HepG2 (cell line): Measurements from ENCODE around the gene HSDL1. TPM values are rescaled to one million over a fixed set of nuclear protein-coding genes. Genes with fewer than 3 reads are reported as not detected.
A peak's percentile ranks its signal among the peaks of the same experiment; 100 is the strongest.

ENCODE experiments used
- DNMT1 ChIP-seq: sonication (generic); formaldehyde crosslinking; IDR thresholded peaks from 2 replicates; pipeline ENCODE4 v1.5.1; 2020; ENCODE audit warnings: mild to moderate bottlenecking, missing genetic modification reagents
- FOXA1 ChIP-seq, 2 experiments: fragments of 450-650 bp in 1 of 2; sonication (generic) in 1 of 2; formaldehyde crosslinking in 1 of 2; IDR thresholded peaks; 2 replicates each; pipeline versions ENCODE4 v1.4.0 to v1.6.1; 2016 to 2020; ENCODE audit warnings: missing genetic modification reagents in 1 of 2
- FOXK1 ChIP-seq: sonication (generic); formaldehyde crosslinking; IDR thresholded peaks from 2 replicates; pipeline ENCODE4 v1.4.0; 2020; ENCODE audit warnings: low read depth, missing genetic modification reagents, borderline replicate concordance
- HDAC2 ChIP-seq: sonication (generic); formaldehyde crosslinking; IDR thresholded peaks from 2 replicates; pipeline ENCODE4 v1.4.0; 2020; ENCODE audit warnings: missing genetic modification reagents
- ISX ChIP-seq: sonication (generic); formaldehyde crosslinking; conservative IDR thresholded peaks from 2 replicates; pipeline ENCODE4 v1.5.0; 2020; ENCODE audit warnings: missing genetic modification reagents
- KAT7 ChIP-seq: IDR thresholded peaks from 2 replicates; pipeline ENCODE4 v1.6.1; 2018; ENCODE audit warnings: borderline replicate concordance, missing compliant biosample characterization
- NFIB ChIP-seq: sonication (generic); formaldehyde crosslinking; IDR thresholded peaks from 2 replicates; pipeline ENCODE4 v1.9.0; 2021; ENCODE audit warnings: missing genetic modification reagents, mild to moderate bottlenecking, borderline replicate concordance
- POLR2AphosphoS5 ChIP-seq: IDR thresholded peaks from 2 replicates; pipeline ENCODE4 v1.6.1; 2012; ENCODE audit warnings: low read depth, low read length
- STAG1 ChIP-seq: sonication (generic); formaldehyde crosslinking; IDR thresholded peaks from 2 replicates; pipeline ENCODE4 v1.4.0; 2020; ENCODE audit warnings: missing genetic modification reagents
- TAF15 ChIP-seq: fragments of 200-400 bp; formaldehyde crosslinking; IDR thresholded peaks from one replicate; pipeline ENCODE4 v1.6.1; 2018; ENCODE audit warnings: mild to moderate bottlenecking, low read depth, low read length; ENCODE audit not compliant: poor library complexity, severe bottlenecking
- XRCC5 ChIP-seq: fragments of 200-400 bp; formaldehyde crosslinking; optimal IDR thresholded peaks from 2 replicates; pipeline ENCODE3; 2017; ENCODE audit warnings: mild to moderate bottlenecking, low read length
- ZNF234 ChIP-seq: sonication (generic); formaldehyde crosslinking; conservative IDR thresholded peaks from 2 replicates; pipeline ENCODE4 v1.5.1; 2020; ENCODE audit warnings: mild to moderate bottlenecking, missing genetic modification reagents
- ZNF451 ChIP-seq: sonication (generic); formaldehyde crosslinking; IDR thresholded peaks from 2 replicates; pipeline ENCODE4 v1.5.0; 2020; ENCODE audit warnings: mild to moderate bottlenecking, missing genetic modification reagents
- ZNF557 ChIP-seq: sonication (generic); formaldehyde crosslinking; IDR thresholded peaks from 2 replicates; pipeline ENCODE4 v1.4.0; 2020; ENCODE audit warnings: missing genetic modification reagents
- ZNF580 ChIP-seq: IDR thresholded peaks from 2 replicates; pipeline ENCODE4 v1.6.1; 2016; ENCODE audit warnings: low read depth, borderline replicate concordance
- ZNF660 ChIP-seq: sonication (generic); formaldehyde crosslinking; IDR thresholded peaks from 2 replicates; pipeline ENCODE4 v1.5.1; 2020; ENCODE audit warnings: mild to moderate bottlenecking, low read depth, missing genetic modification reagents, borderline replicate concordance
- ZNF703 ChIP-seq: sonication (generic); formaldehyde crosslinking; IDR thresholded peaks from 2 replicates; pipeline ENCODE4 v1.5.1; 2020; ENCODE audit warnings: missing genetic modification reagents, mild to moderate bottlenecking, moderate library complexity, borderline replicate concordance
- ZNF710 ChIP-seq: sonication (generic); formaldehyde crosslinking; IDR thresholded peaks from 2 replicates; pipeline ENCODE4 v1.5.0; 2020; ENCODE audit warnings: mild to moderate bottlenecking, missing genetic modification reagents, borderline replicate concordance
- ZNF737 ChIP-seq: sonication (generic); formaldehyde crosslinking; IDR thresholded peaks from 2 replicates; pipeline ENCODE4 v1.5.0; 2020; ENCODE audit warnings: missing genetic modification reagents, mild to moderate bottlenecking, borderline replicate concordance
- ZSCAN31 ChIP-seq: sonication (generic); formaldehyde crosslinking; IDR thresholded peaks from 2 replicates; pipeline ENCODE4 v1.5.0; 2020; ENCODE audit warnings: low read depth, mild to moderate bottlenecking, missing genetic modification reagents
- polyA plus RNA-seq, 8 experiments: library from polyadenylated mRNA; depleted of rRNA in 3 of 8; stranded (reverse) in 7 of 8; unstranded in 1 of 8; fragments of >200 nt; fragmentation: Illumina TruSeq in 4 of 8; extraction: Trizol in 4 of 8; gene quantifications; 2 replicates each; pipeline versions ENCODE4 v1.2.1 to v1.2.3, GENCODE V29; 2011 to 2016; ENCODE audit warnings: low read depth in 4 of 8, missing spikeins in 1 of 8, mixed read lengths in 1 of 8; ENCODE audit not compliant: insufficient read depth in 1 of 8
- total RNA-seq, 5 experiments: library from RNA; depleted of rRNA; stranded (reverse); fragments of >200 nt; fragmentation: Illumina TruSeq; extraction: Trizol; gene quantifications; 2 replicates each; pipeline ENCODE4 v1.2.3, GENCODE V29; 2016; ENCODE audit warnings: low read depth in 1 of 5
- TF ChIP-seq, protein P1 (sequence below): sonication (generic); formaldehyde crosslinking; IDR thresholded peaks from 2 replicates; pipeline ENCODE4 v1.4.0; 2020; ENCODE audit warnings: missing genetic modification reagents
- TF ChIP-seq, protein P2 (sequence below): sonication (generic); formaldehyde crosslinking; IDR thresholded peaks from 2 replicates; pipeline ENCODE4 v1.8.0; 2022; ENCODE audit warnings: mild to moderate bottlenecking, missing genetic modification reagents, borderline replicate concordance
- TF ChIP-seq, protein P3 (sequence below): sonication (generic); formaldehyde crosslinking; IDR thresholded peaks from 2 replicates; pipeline ENCODE4 v1.8.1; 2023; ENCODE audit warnings: missing genetic modification reagents, mild to moderate bottlenecking, borderline replicate concordance

The HSDL1 gene
- total and polyA plus RNA-seq, 2 of the 13 experiments (the other 11 are each of a cell fraction or from before 2014, with no cell fraction given): 49.2 to 49.7 TPM

- TF ChIP-seq, protein P1, sequence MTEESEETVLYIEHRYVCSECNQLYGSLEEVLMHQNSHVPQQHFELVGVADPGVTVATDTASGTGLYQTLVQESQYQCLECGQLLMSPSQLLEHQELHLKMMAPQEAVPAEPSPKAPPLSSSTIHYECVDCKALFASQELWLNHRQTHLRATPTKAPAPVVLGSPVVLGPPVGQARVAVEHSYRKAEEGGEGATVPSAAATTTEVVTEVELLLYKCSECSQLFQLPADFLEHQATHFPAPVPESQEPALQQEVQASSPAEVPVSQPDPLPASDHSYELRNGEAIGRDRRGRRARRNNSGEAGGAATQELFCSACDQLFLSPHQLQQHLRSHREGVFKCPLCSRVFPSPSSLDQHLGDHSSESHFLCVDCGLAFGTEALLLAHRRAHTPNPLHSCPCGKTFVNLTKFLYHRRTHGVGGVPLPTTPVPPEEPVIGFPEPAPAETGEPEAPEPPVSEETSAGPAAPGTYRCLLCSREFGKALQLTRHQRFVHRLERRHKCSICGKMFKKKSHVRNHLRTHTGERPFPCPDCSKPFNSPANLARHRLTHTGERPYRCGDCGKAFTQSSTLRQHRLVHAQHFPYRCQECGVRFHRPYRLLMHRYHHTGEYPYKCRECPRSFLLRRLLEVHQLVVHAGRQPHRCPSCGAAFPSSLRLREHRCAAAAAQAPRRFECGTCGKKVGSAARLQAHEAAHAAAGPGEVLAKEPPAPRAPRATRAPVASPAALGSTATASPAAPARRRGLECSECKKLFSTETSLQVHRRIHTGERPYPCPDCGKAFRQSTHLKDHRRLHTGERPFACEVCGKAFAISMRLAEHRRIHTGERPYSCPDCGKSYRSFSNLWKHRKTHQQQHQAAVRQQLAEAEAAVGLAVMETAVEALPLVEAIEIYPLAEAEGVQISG (CRISPR knock-in tag): no peak; the same call in 1 of the 2 replicates
- no peak for TF ChIP-seq ZNF660 (CRISPR knock-in tag)
- peak; percentile 72 for TF ChIP-seq FOXK1 (CRISPR knock-in tag)
- TF ChIP-seq ZSCAN31 (CRISPR knock-in tag): peak; percentile 23; the same call in 1 of the 2 replicates
- no peak for TF ChIP-seq DNMT1 (CRISPR knock-in tag)
- peak; percentile 71 for TF ChIP-seq POLR2AphosphoS5
- TF ChIP-seq FOXA1 (IDR thresholded peaks at IDR 0.05): no peak
- TF ChIP-seq FOXA1 (CRISPR knock-in tag; IDR thresholded peaks at IDR 0.05): peak; percentile 45
- 0 out of 2 replicates have a peak, but pooled peaks have one; percentile 24 for TF ChIP-seq HDAC2 (CRISPR knock-in tag)
- TF ChIP-seq TAF15: no peak
- TF ChIP-seq ZNF737 (CRISPR knock-in tag): no peak
- TF ChIP-seq XRCC5: peak; percentile 53
- no peak for TF ChIP-seq ISX (CRISPR knock-in tag)
- TF ChIP-seq STAG1: no peak
- TF ChIP-seq NFIB (CRISPR knock-in tag): no peak
- TF ChIP-seq, protein P2, sequence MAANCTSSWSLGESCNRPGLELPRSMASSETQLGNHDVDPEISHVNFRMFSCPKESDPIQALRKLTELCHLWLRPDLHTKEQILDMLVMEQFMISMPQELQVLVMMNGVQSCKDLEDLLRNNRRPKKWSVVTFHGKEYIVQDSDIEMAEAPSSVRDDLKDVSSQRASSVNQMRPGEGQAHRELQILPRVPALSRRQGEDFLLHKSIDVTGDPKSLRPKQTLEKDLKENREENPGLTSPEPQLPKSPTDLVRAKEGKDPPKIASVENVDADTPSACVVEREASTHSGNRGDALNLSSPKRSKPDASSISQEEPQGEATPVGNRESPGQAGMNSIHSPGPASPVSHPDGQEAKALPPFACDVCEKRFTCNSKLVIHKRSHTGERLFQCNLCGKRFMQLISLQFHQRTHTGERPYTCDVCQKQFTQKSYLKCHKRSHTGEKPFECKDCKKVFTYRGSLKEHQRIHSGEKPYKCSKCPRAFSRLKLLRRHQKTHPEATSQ (CRISPR knock-in tag): 0 out of 2 replicates have a peak, but pooled peaks have one; percentile 50
- TF ChIP-seq ZNF580 (CRISPR knock-in tag): no peak; the same call in 1 of the 2 replicates
- no peak for TF ChIP-seq ZNF557 (CRISPR knock-in tag)
- no peak for TF ChIP-seq ZNF703
- TF ChIP-seq ZNF710 (CRISPR knock-in tag): no peak
- TF ChIP-seq ZNF234 (CRISPR knock-in tag): no peak
- TF ChIP-seq, protein P3, sequence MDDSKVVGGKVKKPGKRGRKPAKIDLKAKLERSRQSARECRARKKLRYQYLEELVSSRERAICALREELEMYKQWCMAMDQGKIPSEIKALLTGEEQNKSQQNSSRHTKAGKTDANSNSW (CRISPR knock-in tag): peak; percentile 43; the same call in 1 of the 2 replicates
- TF ChIP-seq ZNF451 (CRISPR knock-in tag): no peak
- TF ChIP-seq KAT7: peak; percentile 91
These were observed 6.0 kb downstream of the HSDL1 start (continued) for GRCh38 chr16:84138824-84139627.
